ENCODE results near the gene HPSE2. TPM values are rescaled to one million over a fixed set of nuclear protein-coding genes. Genes with fewer than 3 reads are reported as not detected.

Gene HPSE2
- total RNA-seq, 1 donor from 2014 or later, result not detected

GRCh38 chr10:98623176-98623575 lies 612.5 kb downstream of the HPSE2 start:
- DNase-seq (ENCODE audit: low read depth), result no peak
- Histone ChIP-seq H3K27me3 (ENCODE audit: control insufficient read depth, insufficient read depth, low read length) (no peaks in the 10 kb centered on the region), H3K36me3 (ENCODE audit: control insufficient read depth, insufficient read depth, low read length) (no peaks in the 10 kb centered on the region), H3K4me3 (ENCODE audit: low read depth, low read length) (no peak overlapping the region)
- no peak for FAIRE-seq
- TF ChIP-seq CTCF (IDR thresholded peaks at IDR 0.05; ENCODE audit: insufficient read depth, low read length, severe bottlenecking), result no peak

DNA sequence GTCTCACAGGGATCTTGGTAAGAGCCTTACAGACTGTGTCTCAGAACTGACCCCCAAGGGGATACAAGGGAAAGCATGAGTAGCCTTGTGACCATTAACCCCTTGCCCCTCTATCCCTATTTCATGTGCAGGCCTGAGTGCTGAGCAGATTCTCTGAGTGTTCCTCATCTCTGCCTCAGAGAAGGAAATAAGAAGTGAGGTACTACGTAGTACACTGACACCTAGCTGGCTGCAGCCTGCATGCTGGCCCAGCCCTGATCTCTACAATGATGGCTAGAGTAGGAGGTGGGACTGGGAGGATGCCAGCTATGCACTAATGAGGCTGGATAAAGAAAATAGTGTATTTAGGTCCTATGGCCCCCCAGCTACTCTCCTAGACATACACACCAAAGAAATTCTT lies 614.0 kb downstream of the HPSE2 start:
- Histone ChIP-seq H3K36me3 (ENCODE audit: control insufficient read depth, insufficient read depth, low read length) (no peaks in the 10 kb centered on the region), H3K4me3 (ENCODE audit: low read depth, low read length) (no peak overlapping the region), H3K27me3 (ENCODE audit: control insufficient read depth, insufficient read depth, low read length) (no peaks in the 10 kb centered on the region)
- DNase-seq (ENCODE audit: low read depth) (no peak), FAIRE-seq (no peak)
- TF ChIP-seq CTCF (IDR thresholded peaks at IDR 0.05; ENCODE audit: insufficient read depth, low read length, severe bottlenecking), result no peak

DNA sequence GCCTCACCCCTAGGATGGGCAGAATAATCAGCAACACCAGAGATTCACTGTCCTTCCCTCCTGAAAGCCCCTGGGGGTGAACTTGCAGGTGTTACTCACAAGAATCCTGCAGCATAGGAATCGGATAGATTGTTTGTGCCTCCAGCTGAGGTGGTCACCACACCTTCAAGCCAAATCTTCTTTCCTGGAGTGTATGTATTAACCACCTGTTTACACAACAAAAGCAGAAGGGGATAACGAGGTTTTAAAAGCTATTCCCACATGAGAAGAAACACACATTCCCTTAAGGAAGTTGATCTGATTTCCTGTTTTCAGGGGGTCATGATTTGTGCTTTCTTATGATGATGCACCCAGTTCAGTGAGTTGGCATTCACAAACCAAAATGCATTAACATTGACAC lies 615.1 kb downstream of the HPSE2 start:
- DNase-seq (ENCODE audit: low read depth) (no peak), FAIRE-seq (no peak)
- H3K36me3 ChIP-seq (ENCODE audit: control insufficient read depth, insufficient read depth, low read length), result no peaks in the 10 kb centered on the region
- TF ChIP-seq CTCF (IDR thresholded peaks at IDR 0.05; ENCODE audit: insufficient read depth, low read length, severe bottlenecking), result no peak
- H3K4me3 ChIP-seq (ENCODE audit: low read depth, low read length), result no peak overlapping the region
- H3K27me3 ChIP-seq (ENCODE audit: control insufficient read depth, insufficient read depth, low read length), result no peaks in the 10 kb centered on the region

- no peak for TF ChIP-seq CTCF (IDR thresholded peaks at IDR 0.05; ENCODE audit: insufficient read depth, low read length, severe bottlenecking)
- FAIRE-seq, result no peak
- Histone ChIP-seq H3K27me3 (ENCODE audit: control insufficient read depth, insufficient read depth, low read length) (no peaks in the 10 kb centered on the region), H3K4me3 (ENCODE audit: low read depth, low read length) (no peak overlapping the region), H3K36me3 (ENCODE audit: control insufficient read depth, insufficient read depth, low read length) (no peaks in the 10 kb centered on the region)
- no peak for DNase-seq (ENCODE audit: low read depth)
Measured at GRCh38 chr10:98619446-98619845, 616.2 kb downstream of the HPSE2 start.

GRCh38 chr10:98617906-98618520 lies 617.6 kb downstream of the HPSE2 start:
- TF ChIP-seq CTCF (IDR thresholded peaks at IDR 0.05; ENCODE audit: insufficient read depth, low read length, severe bottlenecking), result no peak
- DNase-seq (ENCODE audit: low read depth) (no peak), FAIRE-seq (no peak)
- Histone ChIP-seq H3K27me3 (ENCODE audit: control insufficient read depth, insufficient read depth, low read length) (no peaks in the 10 kb centered on the region), H3K4me3 (ENCODE audit: low read depth, low read length) (no peak overlapping the region), H3K36me3 (ENCODE audit: control insufficient read depth, insufficient read depth, low read length) (no peaks in the 10 kb centered on the region)

DNA sequence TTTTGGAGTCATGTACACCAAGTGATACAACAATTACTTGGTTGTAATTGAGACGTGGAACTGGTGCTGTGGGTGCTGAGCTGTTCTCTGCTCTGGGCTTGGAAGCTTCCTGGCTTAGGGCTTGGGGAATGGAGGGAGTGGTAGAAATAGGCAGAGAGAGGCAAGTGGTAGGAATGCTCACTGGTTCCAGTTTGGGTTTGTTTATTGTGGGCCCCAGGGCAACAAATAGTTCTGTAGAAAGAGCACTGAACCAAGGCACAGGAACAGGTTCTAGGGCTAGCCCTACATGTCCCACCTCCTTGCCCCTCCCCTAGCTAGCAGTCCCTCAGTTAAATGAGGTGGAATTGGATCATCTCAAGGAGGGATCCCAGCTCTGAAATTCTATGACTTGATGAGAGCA lies 622.2 kb downstream of the HPSE2 start:
- H3K27me3 ChIP-seq (ENCODE audit: control insufficient read depth, insufficient read depth, low read length), result no peaks in the 10 kb centered on the region
- no peak overlapping the region for H3K4me3 ChIP-seq (ENCODE audit: low read depth, low read length)
- no peaks in the 10 kb centered on the region for H3K36me3 ChIP-seq (ENCODE audit: control insufficient read depth, insufficient read depth, low read length)
- FAIRE-seq (no peak), DNase-seq (ENCODE audit: low read depth) (no peak)
- TF ChIP-seq CTCF (IDR thresholded peaks at IDR 0.05; ENCODE audit: insufficient read depth, low read length, severe bottlenecking), result no peak

Data from bronchial epithelial cell (primary cell).